GM19324 (cell line): ENCODE measurements around the gene AAGAB.
"Not testable (repeated sequence)": the region's sequence is repeated elsewhere in the genome, so short reads cannot be mapped to it uniquely, and the experiment has no call there.

Experiments
- ATAC-seq: cut with Tn5 transposase; IDR thresholded peaks from one replicate; pipeline ENCODE4 v1.9.1; 2021; ENCODE audit warnings: mild to moderate bottlenecking, moderate library complexity; ENCODE audit not compliant: unreplicated experiment, low FRiP score

Gene AAGAB

DNA sequence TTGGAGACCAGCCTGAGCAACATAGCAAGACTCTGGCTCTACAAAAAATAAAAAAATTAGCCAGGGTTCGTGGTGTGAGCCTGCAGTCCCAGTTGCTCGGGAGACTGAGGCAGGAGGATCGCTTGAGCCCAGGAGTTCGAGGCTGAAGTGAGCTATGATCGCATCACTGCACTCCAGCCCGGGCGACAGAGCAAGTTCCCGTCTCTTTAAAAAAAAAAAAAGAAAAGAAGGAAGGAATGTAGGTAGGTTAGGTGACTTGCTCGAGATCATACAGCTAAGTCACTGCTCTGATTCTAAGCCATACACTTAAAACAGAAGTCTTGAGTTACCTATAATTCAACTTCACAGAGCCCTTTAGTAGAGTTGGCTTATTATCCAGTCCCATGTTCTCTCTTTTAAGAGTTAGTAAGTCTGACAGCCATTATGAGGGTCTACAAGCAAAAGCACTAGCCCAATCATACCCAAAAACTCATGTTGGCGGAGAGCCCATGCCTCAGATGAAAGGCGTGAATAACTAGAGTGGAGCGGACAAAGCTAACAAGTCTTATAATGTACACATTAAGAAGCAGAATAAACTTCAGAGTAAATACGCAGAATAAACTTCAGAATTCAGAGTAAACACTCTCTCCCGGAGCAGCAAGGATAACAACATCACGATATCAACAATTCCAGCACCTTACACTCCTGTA, 768 bp downstream of the AAGAB start:
- no peak for ATAC-seq

DNA sequence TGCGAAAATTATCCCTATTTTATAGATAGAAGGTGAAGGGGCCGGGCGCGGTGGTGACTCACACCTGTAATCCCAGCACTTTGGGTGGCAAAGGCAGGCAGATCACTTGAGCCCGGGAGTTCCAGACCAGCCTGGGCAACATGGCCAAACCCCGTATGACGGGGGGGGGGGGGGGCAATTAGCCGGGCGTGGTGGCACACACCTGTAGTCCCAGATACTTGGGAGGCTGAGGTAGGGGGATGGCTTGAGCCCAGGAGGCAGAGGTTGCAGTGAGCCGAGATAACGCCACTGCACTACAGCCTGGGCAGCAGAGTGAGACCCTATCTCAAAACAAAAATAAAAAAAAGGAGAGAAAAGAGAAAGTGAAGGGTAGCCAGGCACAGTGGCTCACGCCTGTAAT, 1.4 kb downstream of the AAGAB start:
- ATAC-seq = no peak

DNA sequence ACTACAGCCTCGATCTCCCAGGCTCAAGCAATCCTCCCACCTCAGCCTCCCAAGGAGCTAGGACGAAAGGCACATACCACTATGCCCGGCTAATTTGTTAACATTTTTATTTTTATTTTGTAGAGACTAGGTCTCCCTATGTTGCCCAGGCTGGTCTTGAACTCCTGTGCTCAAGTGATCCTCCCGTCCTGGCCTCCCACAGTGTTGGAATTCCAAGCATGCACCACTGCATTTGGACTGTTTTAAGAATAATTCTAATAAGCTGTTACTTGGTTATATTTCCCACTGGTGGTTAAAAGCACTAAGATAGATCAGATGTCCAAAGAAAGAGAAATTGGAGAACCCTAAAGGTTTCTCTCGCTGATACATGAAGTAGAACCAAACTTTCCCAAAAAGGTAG, 3.1 kb downstream of the AAGAB start:
- ATAC-seq = no peak

DNA sequence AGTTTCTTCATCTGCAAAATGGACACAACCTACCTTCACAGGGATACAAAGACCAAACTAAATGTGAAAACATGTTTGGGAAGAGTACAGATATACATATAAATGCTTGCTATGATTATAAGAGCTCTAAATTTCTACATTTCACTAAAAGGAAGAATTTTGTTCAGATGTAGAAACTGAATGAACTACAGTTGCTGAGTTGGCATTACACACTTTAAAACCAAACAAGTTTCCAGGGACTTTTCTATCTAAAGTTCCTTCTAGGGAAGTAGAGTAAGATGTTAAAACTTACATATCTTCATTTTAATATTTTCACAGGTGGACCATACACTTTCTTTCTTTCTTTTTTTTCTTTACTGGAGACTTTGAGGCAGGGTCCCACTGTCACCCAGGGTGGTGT, 4.6 kb downstream of the AAGAB start:
- no peak for ATAC-seq

DNA sequence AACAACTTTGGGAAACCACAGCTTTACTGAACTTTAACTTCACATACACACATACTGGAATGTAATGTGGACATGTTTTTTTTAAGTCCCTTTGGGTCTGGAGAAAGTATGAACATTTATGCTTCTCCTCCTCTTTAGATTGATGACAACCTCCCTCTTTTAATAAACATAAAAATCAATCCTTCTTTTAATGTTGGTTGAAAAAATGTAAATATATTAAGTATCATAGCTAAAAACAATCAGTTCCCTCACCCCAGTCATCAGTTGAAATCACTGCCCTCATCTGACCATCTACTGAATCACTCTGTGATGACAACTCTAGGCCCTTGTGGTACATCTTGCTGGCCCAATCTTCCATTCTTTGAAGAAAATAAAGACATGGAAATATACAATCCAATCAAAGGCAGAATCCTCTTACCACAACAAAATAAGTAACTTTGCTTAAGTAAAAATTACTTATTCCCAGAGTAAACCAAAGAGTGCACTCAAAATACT, 6.4 kb downstream of the AAGAB start:
- ATAC-seq = no peak

DNA sequence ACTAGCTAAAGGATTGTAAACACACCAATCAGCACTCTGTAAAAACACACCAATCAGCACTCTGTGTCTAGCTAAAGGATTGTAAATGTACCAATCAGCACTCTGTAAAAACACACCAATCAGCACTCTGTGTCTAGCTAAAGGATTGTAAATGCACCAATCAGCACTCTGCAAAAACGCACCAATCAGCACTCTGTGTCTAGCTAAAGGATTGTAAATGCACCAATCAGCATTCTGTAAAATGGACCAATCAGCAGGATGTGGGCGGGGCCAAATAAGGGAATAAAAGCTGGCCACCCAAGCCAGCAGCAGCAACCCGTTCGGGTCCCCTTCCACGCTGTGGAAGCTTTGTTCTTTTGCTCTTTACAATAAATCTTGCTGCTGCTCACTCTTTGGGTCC, 7.9 kb downstream of the AAGAB start:
- not testable (repeated sequence) for ATAC-seq

DNA sequence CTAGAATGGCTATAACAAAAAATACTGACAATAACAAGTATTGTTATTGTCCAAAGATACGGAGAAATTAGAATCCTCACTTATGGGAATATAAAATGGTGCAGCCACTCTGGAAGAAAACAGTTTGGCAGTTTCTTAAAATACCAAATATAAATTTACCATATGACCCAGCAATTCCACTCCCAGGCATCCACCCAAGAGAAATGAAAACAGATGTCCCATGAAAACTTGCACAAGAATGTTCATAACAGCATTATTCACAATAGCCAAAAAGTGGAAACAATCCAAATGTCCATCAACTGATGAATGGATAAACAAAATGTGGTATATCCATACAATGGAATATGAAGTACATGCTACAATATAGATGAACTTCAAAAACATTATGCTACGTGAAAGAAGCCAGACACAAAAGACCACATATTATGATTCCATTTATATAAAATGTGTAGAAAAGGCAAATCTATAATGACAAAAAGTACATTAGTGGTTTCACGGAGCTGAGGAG, 9.4 kb downstream of the AAGAB start:
- ATAC-seq = no peak

DNA sequence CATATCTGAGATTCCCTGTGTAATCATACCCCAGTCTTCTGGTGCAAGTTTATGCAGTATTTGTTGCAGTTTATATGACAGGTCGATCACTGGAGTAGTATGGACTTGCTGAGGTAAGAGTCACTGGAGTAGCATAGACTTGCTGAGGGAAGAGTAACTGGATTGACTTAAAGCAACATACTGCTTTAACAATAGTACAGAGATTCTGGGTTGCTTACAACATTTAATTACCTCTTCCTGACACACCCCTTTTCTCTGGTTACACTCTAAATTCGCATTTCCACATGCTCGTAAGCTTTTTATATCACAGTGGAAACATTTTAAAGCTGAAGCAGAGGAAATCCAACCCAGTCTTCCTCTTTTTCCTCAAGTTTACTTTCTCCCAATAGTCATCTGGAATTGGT, 11.8 kb downstream of the AAGAB start:
- no peak for ATAC-seq

DNA sequence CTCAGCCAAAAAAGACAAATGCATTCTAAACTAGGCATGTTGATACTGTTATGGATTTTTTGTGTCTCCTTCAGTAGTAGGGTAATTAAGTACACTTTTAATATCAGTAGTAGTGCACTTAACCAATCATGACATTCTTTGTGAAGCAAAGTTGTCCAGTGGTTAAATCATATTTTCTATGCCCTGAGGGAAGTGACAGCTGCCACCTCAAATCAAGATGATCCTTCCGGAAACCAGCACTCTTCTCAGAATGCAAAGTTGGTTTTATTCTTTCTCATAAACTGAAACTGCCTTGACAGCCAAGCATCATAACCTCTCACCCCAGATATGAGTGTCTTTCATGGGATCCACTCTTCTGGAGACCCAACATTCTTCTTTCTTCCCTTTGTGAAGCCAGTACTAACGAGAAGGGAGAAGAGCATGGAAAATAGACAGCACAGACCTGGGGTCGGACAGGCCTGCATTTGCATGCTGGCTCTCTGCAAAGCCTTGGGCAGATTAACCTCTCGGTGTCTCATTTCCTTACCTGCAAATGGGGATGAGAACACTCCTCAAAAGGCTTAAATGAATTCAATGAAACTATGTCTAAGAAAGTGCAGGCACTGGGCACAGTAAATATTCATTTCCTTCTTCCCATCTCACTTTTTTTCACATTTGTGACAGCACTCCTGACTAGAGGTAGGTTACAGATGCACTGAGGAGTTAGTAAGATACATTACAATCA, 13.2 kb downstream of the AAGAB start:
- peak; percentile 54 for ATAC-seq

DNA sequence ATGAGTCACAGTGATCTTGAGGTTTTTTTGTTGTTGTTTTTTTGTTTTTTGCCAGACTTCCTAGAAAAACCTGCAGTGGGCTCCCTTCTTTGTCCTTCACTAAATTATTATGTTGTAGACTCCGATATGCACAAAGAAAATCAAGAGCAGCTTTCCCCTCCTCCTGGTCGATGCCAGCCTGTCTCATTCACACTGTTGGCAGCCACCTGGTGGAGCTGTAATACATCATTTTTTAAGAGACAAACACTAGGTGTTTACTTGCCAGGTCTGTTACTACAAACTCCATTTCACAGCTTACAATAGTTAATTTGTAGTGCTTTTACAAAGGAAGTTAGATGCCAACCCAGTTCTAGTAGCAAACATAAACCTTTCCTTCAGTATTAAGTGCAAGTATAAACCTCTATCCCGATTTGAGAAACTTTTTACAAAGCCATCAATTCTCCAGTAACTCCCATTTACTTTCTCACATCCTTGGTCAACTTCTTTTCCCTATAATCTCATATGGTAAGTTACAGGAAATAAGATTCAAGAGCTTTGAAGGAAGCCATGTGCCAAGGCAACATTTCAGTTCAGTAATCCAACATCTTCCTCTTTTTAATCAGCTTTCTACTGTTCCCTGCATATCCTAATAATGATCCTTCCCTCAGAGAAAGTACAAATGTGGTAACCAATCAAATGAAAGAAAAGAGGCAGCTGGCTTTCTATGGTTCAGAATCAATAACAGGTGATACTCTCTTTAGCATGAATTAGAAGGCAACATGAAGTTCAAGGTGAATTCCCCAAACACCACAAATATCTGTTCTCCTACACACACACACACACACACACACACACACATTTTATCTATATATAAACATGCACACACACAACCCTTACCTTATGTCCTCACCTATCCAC, 14.0 kb downstream of the AAGAB start:
- no peak for ATAC-seq

DNA sequence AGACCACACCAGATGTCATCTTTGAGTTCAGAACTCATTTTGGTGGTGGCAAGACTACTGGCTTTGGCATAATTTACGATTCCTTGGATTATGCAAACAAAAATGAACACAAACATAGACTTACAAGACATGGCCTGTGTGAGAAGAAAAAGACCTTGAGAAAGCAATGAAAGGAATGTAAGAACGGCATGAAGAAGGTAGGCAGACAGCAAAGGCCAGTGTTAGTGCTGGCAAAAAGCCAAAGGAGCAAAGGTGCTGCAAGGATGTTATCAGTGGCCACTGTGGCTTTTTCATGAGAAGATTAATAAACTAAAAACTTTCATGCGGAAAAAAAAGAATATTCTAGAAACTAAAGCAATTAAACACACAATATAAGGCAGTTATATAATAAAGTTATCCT, 21.9 kb downstream of the AAGAB start:
- no peak for ATAC-seq

DNA sequence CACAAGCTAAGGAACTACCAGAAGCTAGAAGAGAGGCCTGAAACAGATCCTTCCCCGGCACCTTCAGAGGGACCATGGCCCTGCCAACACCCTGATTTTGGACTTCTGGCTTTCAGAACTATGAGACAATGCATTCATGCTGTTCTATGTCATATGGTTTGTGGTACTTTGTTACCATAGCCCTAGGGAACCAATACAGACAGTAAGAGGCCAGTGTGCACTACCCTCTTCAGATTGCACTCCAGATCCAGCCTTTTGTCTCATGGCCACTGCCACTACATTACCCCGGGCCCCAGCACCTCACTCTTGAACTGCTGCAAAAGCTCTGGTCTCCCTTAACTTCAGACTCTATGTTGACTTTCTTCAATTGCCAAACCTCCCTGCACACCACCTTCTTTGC, 24.0 kb downstream of the AAGAB start:
- no peak for ATAC-seq

DNA sequence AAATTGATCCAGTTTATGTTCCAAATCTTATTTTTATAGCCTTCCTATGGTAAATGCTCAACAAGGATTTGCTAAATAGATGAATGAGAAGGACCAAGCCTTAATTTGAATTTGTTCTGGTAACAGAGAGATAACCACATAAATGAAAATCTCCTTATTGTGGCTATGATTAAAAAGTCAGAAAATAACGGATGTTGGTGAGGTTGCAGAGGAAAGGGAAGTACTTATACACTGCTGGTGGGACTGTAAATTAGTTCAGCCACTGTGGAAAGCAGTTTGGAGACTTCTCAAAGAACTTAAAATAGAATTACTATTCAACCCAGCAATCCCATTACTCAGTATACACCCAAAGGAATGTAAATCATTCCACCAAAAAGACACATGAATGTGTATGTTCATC, 26.2 kb downstream of the AAGAB start:
- ATAC-seq = no peak

DNA sequence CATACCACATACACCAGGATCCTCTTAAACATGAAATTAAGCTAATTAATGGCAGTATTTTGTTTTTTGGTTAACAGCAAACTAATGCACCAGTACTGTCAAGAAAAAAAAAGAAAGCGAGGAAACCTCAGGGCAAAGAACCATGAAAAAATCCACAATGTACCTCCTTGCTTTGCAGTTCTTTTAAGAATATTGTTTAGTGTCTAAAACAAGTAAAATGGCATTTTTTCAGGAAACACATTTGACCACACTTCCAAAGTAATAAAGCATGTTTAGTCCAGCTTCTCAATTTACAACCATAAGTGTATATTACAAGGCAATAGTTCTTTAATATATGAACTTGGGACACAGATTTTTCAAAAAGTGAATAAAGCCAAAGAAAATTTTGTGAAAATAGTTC, 26.6 kb downstream of the AAGAB start:
- no peak for ATAC-seq

DNA sequence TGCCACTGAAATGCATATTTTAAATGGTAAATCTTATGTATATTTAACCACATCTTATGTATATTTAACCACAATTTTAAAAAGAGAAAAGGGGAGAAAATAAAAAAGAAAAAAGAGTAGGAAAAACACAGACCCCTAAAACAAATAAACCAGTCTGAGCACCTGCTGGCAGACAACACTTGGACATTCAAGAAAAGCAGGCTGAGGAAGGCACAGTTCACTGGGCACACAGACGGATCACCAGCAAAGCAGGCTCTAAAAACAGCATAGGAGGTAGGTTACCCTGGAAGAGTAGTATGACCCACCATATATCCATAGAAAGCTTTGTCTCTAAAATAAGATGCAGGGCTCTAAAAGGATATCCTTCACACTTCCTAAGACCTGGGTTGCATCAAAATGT, 27.0 kb downstream of the AAGAB start:
- no peak for ATAC-seq

DNA sequence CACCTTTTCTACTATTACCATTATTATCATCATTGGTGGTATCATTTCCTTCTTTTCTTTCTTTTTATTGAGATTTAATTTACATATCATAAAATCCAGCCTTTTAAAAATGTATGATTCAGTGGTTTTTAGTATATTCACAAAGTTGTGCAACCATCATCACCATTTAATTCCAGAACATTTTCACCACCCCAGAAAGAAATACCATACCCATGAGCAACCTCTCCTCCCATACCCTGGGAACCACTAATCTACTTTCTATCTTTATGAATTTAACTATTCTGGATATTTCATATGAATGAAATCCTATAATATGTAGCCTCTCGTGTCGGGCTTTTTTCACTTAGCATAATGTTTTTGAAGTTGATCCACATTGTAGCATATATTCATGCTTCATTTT, 29.1 kb downstream of the AAGAB start:
- ATAC-seq = no peak

DNA sequence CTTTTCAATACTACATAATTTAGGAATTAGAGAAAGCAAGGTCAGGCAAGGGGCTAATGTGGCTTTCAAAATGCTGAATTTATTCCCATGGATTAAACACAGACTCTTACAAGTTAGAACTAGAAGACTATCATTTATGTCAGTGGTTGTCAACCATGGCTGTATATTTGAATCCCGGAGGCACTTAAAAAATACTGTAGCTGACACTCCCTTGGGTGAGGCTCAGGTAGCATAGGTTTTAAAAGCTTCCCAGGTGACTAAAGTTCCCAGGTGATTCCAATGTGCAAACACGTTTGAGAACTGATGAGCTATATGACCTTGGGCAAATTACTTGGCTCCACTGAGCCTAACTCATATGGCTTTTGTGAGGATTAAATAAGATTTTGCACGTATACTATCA, 29.6 kb downstream of the AAGAB start:
- no peak for ATAC-seq

DNA sequence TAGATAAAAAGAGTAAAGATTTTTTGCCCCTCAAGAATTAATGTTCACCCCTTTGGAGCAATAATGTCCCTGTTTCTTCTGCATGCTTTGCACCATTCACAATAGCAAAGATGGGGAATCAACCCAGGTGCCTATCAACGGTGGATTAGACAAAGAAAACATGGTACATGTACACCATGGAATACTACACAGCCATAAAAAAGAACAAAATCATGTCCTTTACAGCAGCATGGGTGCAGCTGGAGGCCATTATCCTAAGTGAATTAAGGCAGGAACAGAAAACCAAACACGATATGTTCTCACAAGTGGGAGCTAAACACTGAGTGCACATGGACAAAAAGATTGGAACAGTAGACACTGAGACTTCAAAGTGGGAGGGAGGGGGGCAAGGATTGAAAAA, 35.2 kb downstream of the AAGAB start:
- no peak for ATAC-seq

DNA sequence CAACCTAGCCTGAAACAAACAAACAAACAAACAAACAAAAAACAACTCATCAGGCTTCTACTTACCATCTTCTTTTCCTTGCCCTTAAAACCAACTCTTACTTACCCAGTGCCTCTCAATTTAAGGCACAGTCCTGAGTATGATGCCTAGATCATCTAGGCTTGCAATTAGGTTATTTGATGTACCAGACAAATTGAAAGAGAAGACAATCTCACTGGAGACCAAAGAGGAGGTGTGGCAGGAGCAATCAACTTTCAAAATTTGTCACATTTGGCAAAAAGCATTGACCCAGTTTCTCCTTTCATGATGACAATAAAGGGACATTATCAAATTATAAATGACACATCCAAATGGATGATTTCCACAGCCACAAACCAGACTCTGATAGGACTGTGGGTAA, 36.0 kb downstream of the AAGAB start:
- ATAC-seq = no peak

DNA sequence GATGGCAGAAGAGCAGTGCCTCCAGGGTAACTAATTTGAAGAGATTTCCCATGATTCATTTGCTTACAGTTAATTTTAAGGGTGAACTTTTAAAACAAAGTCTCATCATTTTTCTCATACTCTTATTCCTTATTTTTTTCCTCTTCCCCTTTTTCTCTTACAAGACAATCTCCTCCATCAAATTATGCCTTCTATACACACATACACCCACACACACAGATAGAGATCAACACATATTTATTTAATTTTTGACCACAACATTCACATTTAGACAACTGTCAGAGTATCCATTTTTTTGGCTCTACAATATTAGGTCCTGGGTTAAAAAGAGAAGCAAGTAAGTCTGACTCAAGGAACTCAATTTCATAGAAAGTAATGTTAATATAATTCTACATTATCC, 37.6 kb downstream of the AAGAB start:
- no peak for ATAC-seq

DNA sequence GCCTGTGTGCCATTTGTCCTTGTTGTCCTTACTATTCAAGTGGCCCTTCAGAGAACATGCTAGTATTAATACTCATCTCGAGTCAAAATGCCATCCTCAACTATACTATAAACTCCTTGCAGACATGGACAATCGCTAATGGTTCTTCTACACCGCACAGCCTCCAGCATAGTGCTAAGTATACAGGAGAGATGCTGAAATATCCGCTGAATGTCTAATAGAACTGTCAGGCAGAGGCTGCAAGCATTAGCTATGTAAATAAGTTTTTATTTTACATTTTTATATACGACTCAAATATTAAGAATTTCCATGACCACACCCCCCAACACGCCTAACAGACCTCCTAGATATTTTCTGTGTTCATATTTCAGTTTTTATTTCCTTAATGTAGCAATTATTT, 39.4 kb downstream of the AAGAB start:
- ATAC-seq = no peak
